ENCODE measurements around the gene CETN3.

Gene CETN3

DNA sequence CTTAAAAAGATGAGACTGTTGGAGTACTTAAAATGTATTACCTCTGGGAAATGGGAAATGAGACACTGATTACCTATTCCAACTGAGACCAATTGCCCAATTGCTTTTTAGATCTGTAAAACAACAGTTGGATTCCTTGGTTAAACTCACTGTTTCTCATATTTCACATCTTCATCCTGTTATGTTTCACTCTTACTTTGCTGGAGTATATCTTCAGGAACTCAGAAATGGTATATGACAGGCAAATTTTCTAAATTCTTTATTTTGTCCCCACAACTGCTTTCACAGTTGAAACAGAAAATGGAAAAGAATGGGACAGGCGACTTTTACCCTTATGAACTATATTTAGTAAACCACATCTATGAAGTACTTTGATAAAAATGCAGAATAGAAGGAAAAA lies 8.7 kb upstream of the CETN3 start:
- Histone ChIP-seq H3K4me1 (ENCODE audit: control insufficient read depth, insufficient read depth, low read depth, low read length) (no peaks in the 10 kb centered on the region), H4K91ac (ENCODE audit: low read length) (no peak overlapping the region), H2AFZ (ENCODE audit: low read depth, low read length) (no peak overlapping the region), H4K8ac (ENCODE audit: low read length) (no peak overlapping the region), H3K18ac (ENCODE audit: low read depth in 1 of 2, low read length in 2 of 2) (no peak overlapping the region), H2BK120ac (ENCODE audit: low read depth, low read length) (no peak overlapping the region), H2BK5ac (ENCODE audit: low read depth, low read length, poor library complexity, severe bottlenecking) (no peak overlapping the region), H3K27me3 (ENCODE audit: control insufficient read depth in 1 of 2, insufficient read depth in 1 of 2, low read length in 2 of 2) (no peaks in the 10 kb centered on the region), H3K9ac (ENCODE audit: low read length) (no peak overlapping the region), H3K9me3 (ENCODE audit: control insufficient read depth, low read length) (no peaks in the 10 kb centered on the region), H2AK5ac (ENCODE audit: low read length, severe bottlenecking) (no peak overlapping the region), H2BK15ac (ENCODE audit: low read depth, poor library complexity, severe bottlenecking) (no peak overlapping the region), H2BK12ac (ENCODE audit: low read length in 2 of 2) (no peak overlapping the region), H3K36me3 (ENCODE audit: control insufficient read depth in 1 of 2, insufficient read depth in 2 of 2, low read depth in 1 of 2, low read length in 2 of 2) (no peaks in the 10 kb centered on the region), H3K23ac (ENCODE audit: low read length in 2 of 2) (no peak overlapping the region), H3K27ac (ENCODE audit: low read length, poor library complexity, severe bottlenecking) (no peak overlapping the region), H3K79me1 (replicated peaks; ENCODE audit: low read length, poor library complexity, severe bottlenecking) (no peaks in the 10 kb centered on the region), H3K4me3 (ENCODE audit: insufficient read depth in 1 of 2, low read depth in 1 of 2, low read length in 2 of 2) (no peak overlapping the region), H3K4ac (ENCODE audit: low read depth in 1 of 2, low read length in 2 of 2) (no peak overlapping the region), H3K4me2 (ENCODE audit: low read length, poor library complexity, severe bottlenecking) (no peak overlapping the region), H3K14ac (ENCODE audit: low read length in 2 of 2) (no peak overlapping the region)
- no peak for DNase-seq
- WGBS: no CpG with 5 or more reads among the region's 1 CpG

DNA sequence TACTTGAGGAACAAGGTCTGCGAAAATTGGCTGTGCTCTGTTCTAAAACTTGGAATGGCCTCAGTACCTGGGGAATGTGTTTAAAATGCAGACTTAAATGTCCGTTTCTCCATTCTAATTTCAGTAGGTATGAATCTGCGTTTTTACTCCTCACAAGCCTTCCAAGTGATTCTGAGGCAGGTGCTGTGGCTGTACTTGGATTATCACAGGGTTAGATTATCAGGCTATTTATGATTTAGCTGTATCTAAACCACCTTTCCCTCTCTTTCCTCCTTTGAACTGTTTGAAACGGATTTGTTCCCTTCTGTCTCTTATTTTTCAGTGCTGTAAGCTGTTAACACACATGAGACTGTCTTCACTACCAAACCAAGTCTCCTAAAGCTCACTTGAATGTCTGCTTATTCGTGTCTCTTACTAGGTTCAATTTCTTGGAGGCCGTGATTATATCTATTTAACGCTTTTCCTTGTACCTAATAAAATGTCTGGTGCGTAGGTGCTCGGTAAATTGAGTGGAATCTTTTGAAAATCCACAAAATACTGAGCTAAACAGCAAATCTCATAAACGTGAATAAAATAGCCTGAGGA lies 714 bp upstream of the CETN3 start:
- peak overlapping the region; percentile 84 for H3K4me2 ChIP-seq (ENCODE audit: low read length, poor library complexity, severe bottlenecking)
- H2BK15ac ChIP-seq (ENCODE audit: low read depth, poor library complexity, severe bottlenecking): no peak overlapping the region
- H2BK12ac ChIP-seq (ENCODE audit: low read length in 2 of 2): peak overlapping the region in 1 of 2 experiments; percentile 71
- H3K14ac ChIP-seq (ENCODE audit: low read length in 2 of 2): peak overlapping the region in 1 of 2 experiments; percentile 97
- peak overlapping the region; percentile 84 to 92 for H3K18ac ChIP-seq (ENCODE audit: low read depth in 1 of 2, low read length in 2 of 2)
- H3K4ac ChIP-seq (ENCODE audit: low read depth in 1 of 2, low read length in 2 of 2): peak overlapping the region in 1 of 2 experiments; percentile 73
- no peak overlapping the region for H2BK5ac ChIP-seq (ENCODE audit: low read depth, low read length, poor library complexity, severe bottlenecking)
- no peaks in the 10 kb centered on the region for H3K9me3 ChIP-seq (ENCODE audit: control insufficient read depth, low read length)
- no peaks in the 10 kb centered on the region for H3K27me3 ChIP-seq (ENCODE audit: control insufficient read depth in 1 of 2, insufficient read depth in 1 of 2, low read length in 2 of 2)
- no peak overlapping the region for H2BK120ac ChIP-seq (ENCODE audit: low read depth, low read length)
- no peaks in the 10 kb centered on the region for H3K79me1 ChIP-seq (replicated peaks; ENCODE audit: low read length, poor library complexity, severe bottlenecking)
- no peaks in the 10 kb centered on the region for H3K4me1 ChIP-seq (ENCODE audit: control insufficient read depth, insufficient read depth, low read depth, low read length)
- peak overlapping the region; percentile 88 for H4K8ac ChIP-seq (ENCODE audit: low read length)
- peaks cover 0 to 10% of the 10 kb centered on the region in 2 experiments for H3K36me3 ChIP-seq (ENCODE audit: control insufficient read depth in 1 of 2, insufficient read depth in 2 of 2, low read depth in 1 of 2, low read length in 2 of 2)
- peak overlapping the region in 1 of 2 experiments; percentile 96 for H3K23ac ChIP-seq (ENCODE audit: low read length in 2 of 2)
- peak overlapping the region; percentile 81 for H2AFZ ChIP-seq (ENCODE audit: low read depth, low read length)
- peak overlapping the region; percentile 92 for H3K27ac ChIP-seq (ENCODE audit: low read length, poor library complexity, severe bottlenecking)
- no peak for DNase-seq
- peak overlapping the region; percentile 71 to 98 for H3K4me3 ChIP-seq (ENCODE audit: insufficient read depth in 1 of 2, low read depth in 1 of 2, low read length in 2 of 2)
- peak overlapping the region; percentile 85 for H4K91ac ChIP-seq (ENCODE audit: low read length)
- 7% methylated on average over 7 of the region's 10 CpGs for WGBS
- H3K9ac ChIP-seq (ENCODE audit: low read length): peak overlapping the region; percentile 99
- H2AK5ac ChIP-seq (ENCODE audit: low read length, severe bottlenecking): no peak overlapping the region

DNA sequence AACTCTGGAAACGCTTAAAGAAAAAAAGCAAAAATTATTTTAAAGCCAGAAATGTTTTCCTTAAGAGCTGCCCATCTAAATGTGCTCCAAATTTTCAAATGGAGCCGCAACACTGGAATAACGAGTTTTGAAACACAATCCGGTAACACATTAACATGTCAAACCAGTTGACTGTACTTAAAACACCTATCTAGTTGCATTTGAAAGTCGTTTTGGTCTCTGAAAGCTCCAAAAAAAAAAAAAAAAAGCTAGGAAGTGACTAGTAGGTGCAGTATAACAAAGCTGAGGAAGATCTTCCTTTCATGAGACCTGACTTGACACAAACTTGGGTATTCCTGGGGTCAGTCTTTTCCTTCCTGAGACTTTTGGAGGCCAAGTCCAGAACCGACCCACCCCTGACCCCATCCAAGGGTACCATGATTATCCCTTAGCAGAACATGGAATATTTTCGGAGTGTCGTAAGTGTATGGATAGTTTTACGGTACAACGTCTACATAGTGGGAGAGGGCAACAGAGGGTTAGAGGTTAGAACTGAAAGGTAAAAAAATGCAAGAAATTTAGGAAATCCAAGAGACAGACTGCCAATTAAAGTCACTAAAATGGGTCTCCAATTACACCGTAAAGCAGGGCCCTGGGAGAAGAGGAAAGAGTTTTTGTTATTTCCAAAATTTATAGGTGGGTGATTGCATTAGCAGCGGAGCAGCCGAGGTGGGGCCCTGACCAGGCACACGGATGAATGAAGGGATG lies 812 bp downstream of the CETN3 start:
- H2BK120ac ChIP-seq (ENCODE audit: low read depth, low read length): no peak overlapping the region
- no peak overlapping the region for H3K23ac ChIP-seq (ENCODE audit: low read length in 2 of 2)
- no peak overlapping the region for H3K18ac ChIP-seq (ENCODE audit: low read depth in 1 of 2, low read length in 2 of 2)
- peak overlapping the region; percentile 33 for H4K8ac ChIP-seq (ENCODE audit: low read length)
- no peaks in the 10 kb centered on the region for H3K4me1 ChIP-seq (ENCODE audit: control insufficient read depth, insufficient read depth, low read depth, low read length)
- no peak overlapping the region for H4K91ac ChIP-seq (ENCODE audit: low read length)
- H3K36me3 ChIP-seq (ENCODE audit: control insufficient read depth in 1 of 2, insufficient read depth in 2 of 2, low read depth in 1 of 2, low read length in 2 of 2): peaks cover 0 to 21% of the 10 kb centered on the region in 2 experiments
- H2BK15ac ChIP-seq (ENCODE audit: low read depth, poor library complexity, severe bottlenecking): no peak overlapping the region
- H2BK5ac ChIP-seq (ENCODE audit: low read depth, low read length, poor library complexity, severe bottlenecking): no peak overlapping the region
- WGBS: 18% methylated on average over 12 of the region's 14 CpGs
- H2AFZ ChIP-seq (ENCODE audit: low read depth, low read length): no peak overlapping the region
- H3K14ac ChIP-seq (ENCODE audit: low read length in 2 of 2): no peak overlapping the region
- H3K27me3 ChIP-seq (ENCODE audit: control insufficient read depth in 1 of 2, insufficient read depth in 1 of 2, low read length in 2 of 2): no peaks in the 10 kb centered on the region
- peak overlapping the region; percentile 85 to 98 for H3K4me3 ChIP-seq (ENCODE audit: insufficient read depth in 1 of 2, low read depth in 1 of 2, low read length in 2 of 2)
- peak overlapping the region; percentile 99 for H3K9ac ChIP-seq (ENCODE audit: low read length)
- no peak overlapping the region for H3K4ac ChIP-seq (ENCODE audit: low read depth in 1 of 2, low read length in 2 of 2)
- peak overlapping the region; percentile 99 for H3K27ac ChIP-seq (ENCODE audit: low read length, poor library complexity, severe bottlenecking)
- H2BK12ac ChIP-seq (ENCODE audit: low read length in 2 of 2): no peak overlapping the region
- no peak overlapping the region for H2AK5ac ChIP-seq (ENCODE audit: low read length, severe bottlenecking)
- no peaks in the 10 kb centered on the region for H3K9me3 ChIP-seq (ENCODE audit: control insufficient read depth, low read length)
- H3K79me1 ChIP-seq (replicated peaks; ENCODE audit: low read length, poor library complexity, severe bottlenecking): peaks cover 2% of the 10 kb centered on the region
- H3K4me2 ChIP-seq (ENCODE audit: low read length, poor library complexity, severe bottlenecking): peak overlapping the region; percentile 92
- no peak for DNase-seq

DNA sequence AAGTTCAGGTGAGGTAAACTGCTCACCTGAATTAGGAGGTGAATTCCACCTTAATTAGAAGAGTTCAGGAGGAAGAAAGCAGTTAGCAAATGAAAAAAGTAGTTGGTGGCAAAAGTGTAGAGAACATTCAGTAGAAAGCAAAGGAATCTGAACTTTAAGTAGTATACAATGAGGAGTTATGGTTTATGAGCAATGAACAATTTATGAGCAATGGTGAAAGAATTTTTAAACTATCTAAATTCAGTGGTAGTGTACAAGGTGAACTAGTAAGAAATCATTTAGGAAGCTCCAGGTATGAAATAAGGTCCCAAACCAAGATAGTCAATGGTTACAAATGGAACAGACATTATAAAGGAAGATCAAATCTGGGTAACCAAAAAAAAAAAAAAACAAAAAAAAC lies 3.1 kb downstream of the CETN3 start:
- Histone ChIP-seq H3K27ac (ENCODE audit: low read length, poor library complexity, severe bottlenecking) (no peak overlapping the region), H2BK120ac (ENCODE audit: low read depth, low read length) (no peak overlapping the region), H3K9me3 (ENCODE audit: control insufficient read depth, low read length) (no peaks in the 10 kb centered on the region), H2BK5ac (ENCODE audit: low read depth, low read length, poor library complexity, severe bottlenecking) (no peak overlapping the region), H2BK12ac (ENCODE audit: low read length in 2 of 2) (no peak overlapping the region), H3K4me2 (ENCODE audit: low read length, poor library complexity, severe bottlenecking) (no peak overlapping the region), H4K8ac (ENCODE audit: low read length) (no peak overlapping the region), H3K36me3 (ENCODE audit: control insufficient read depth in 1 of 2, insufficient read depth in 2 of 2, low read depth in 1 of 2, low read length in 2 of 2) (peaks cover 0 to 27% of the 10 kb centered on the region in 2 experiments), H3K9ac (ENCODE audit: low read length) (no peak overlapping the region), H3K4me1 (ENCODE audit: control insufficient read depth, insufficient read depth, low read depth, low read length) (no peaks in the 10 kb centered on the region), H3K4ac (ENCODE audit: low read depth in 1 of 2, low read length in 2 of 2) (no peak overlapping the region), H3K4me3 (ENCODE audit: insufficient read depth in 1 of 2, low read depth in 1 of 2, low read length in 2 of 2) (no peak overlapping the region), H2AK5ac (ENCODE audit: low read length, severe bottlenecking) (no peak overlapping the region), H3K23ac (ENCODE audit: low read length in 2 of 2) (no peak overlapping the region), H4K91ac (ENCODE audit: low read length) (no peak overlapping the region), H3K18ac (ENCODE audit: low read depth in 1 of 2, low read length in 2 of 2) (no peak overlapping the region), H3K27me3 (ENCODE audit: control insufficient read depth in 1 of 2, insufficient read depth in 1 of 2, low read length in 2 of 2) (no peaks in the 10 kb centered on the region), H2AFZ (ENCODE audit: low read depth, low read length) (no peak overlapping the region), H2BK15ac (ENCODE audit: low read depth, poor library complexity, severe bottlenecking) (no peak overlapping the region), H3K79me1 (replicated peaks; ENCODE audit: low read length, poor library complexity, severe bottlenecking) (peaks cover 3% of the 10 kb centered on the region), H3K14ac (ENCODE audit: low read length in 2 of 2) (no peak overlapping the region)
- no peak for DNase-seq
